Occipital lobe (tissue), 2 donors: ENCODE results near the gene TRAF3. TPM values are rescaled to one million over a fixed set of nuclear protein-coding genes. Genes with fewer than 3 reads are reported as not detected.

Experiments
- DNase-seq: peaks from one replicate; lab custom pipeline; 2025; lab: John Stamatoyannopoulos, UW
- total RNA-seq: library from RNA; depleted of rRNA; stranded (reverse); fragments of >200 nt; gene quantifications from one replicate; pipeline ENCODE4 v1.2.3, GENCODE V29; 2014

The TRAF3 gene
- 20.1 TPM for total RNA-seq

GRCh38 chr14:102776761-102777710 is at the start of gene TRAF3:
TSS of gene TRAF3 (plus strand) at chr14:102777449. CDS start at chr14:102870202, 92,753 bp downstream.
- DNase-seq, result no peak

- no peak for DNase-seq
These were observed 48.7 kb upstream of the TRAF3 start for GRCh38 chr14:102728501-102728900.

- no peak for DNase-seq
These were observed 48.0 kb upstream of the TRAF3 start for GRCh38 chr14:102729268-102729667.

- DNase-seq, result no peak
These were observed 47.4 kb upstream of the TRAF3 start for GRCh38 chr14:102729825-102730224.

- DNase-seq, result no peak
These were observed 46.0 kb upstream of the TRAF3 start for GRCh38 chr14:102731101-102731870.

- no peak for DNase-seq
These were observed 45.1 kb upstream of the TRAF3 start for GRCh38 chr14:102731871-102732800.

- DNase-seq, result no peak
These were observed 44.3 kb upstream of the TRAF3 start for GRCh38 chr14:102732924-102733323.

- no peak for DNase-seq
These were observed 43.9 kb upstream of the TRAF3 start for GRCh38 chr14:102733326-102733725.

- no peak for DNase-seq
These were observed 42.8 kb upstream of the TRAF3 start for GRCh38 chr14:102734436-102734835.

GRCh38 chr14:102736956-102737355 is 40.3 kb upstream of the TRAF3 start:
- no peak for DNase-seq

GRCh38 chr14:102737402-102738372 is 39.6 kb upstream of the TRAF3 start:
- no peak for DNase-seq

GRCh38 chr14:102738373-102739189 is 38.7 kb upstream of the TRAF3 start:
- DNase-seq, result no peak

- no peak for DNase-seq
These were observed 38.1 kb upstream of the TRAF3 start for GRCh38 chr14:102739190-102739469.

GRCh38 chr14:102746634-102747438 is 30.4 kb upstream of the TRAF3 start:
- DNase-seq, result no peak

- DNase-seq, result no peak
These were observed 28.4 kb upstream of the TRAF3 start for GRCh38 chr14:102748806-102749205.

GRCh38 chr14:102749393-102750305 is 27.6 kb upstream of the TRAF3 start:
- DNase-seq, result no peak

- DNase-seq, result no peak
These were observed 26.9 kb upstream of the TRAF3 start for GRCh38 chr14:102750376-102750775.

- no peak for DNase-seq
These were observed 26.2 kb upstream of the TRAF3 start for GRCh38 chr14:102751088-102751487.
